H9 (cell line): ENCODE data around the gene EPHX1. TPM values are rescaled to one million over a fixed set of nuclear protein-coding genes. Genes with fewer than 3 reads are reported as not detected.

Experiments
- DNase-seq: peaks from one replicate; pipeline ENCODE4 v3.0.0-alpha.2; 2017
- H2AFZ ChIP-seq: one replicate; pipeline ENCODE4 v1.6.1; 2013; ENCODE audit warnings: mild to moderate bottlenecking, low read length, control low read depth, moderate library complexity
- H2AK5ac ChIP-seq: 2 replicates; pipeline ENCODE4 v1.6.1; 2013; ENCODE audit warnings: low read length, control low read depth, mixed read lengths; ENCODE audit not compliant: insufficient read length
- H2BK120ac ChIP-seq: one replicate; pipeline ENCODE4 v1.6.1; 2013; ENCODE audit warnings: low read depth, mild to moderate bottlenecking, low read length, control low read depth, inconsistent platforms; ENCODE audit not compliant: poor library complexity, severe bottlenecking
- H2BK12ac ChIP-seq: 2 replicates; pipeline ENCODE4 v1.6.1; 2013; ENCODE audit warnings: low read length, control low read depth, mixed read lengths, low read depth; ENCODE audit not compliant: insufficient read length
- H2BK15ac ChIP-seq: 2 replicates; pipeline ENCODE4 v1.6.1; 2013; ENCODE audit warnings: low read depth, low read length, control low read depth
- H2BK20ac ChIP-seq: one replicate; pipeline ENCODE4 v1.6.1; 2013; ENCODE audit warnings: low read depth, mild to moderate bottlenecking, low read length, control low read depth, inconsistent platforms; ENCODE audit not compliant: poor library complexity, severe bottlenecking
- H2BK5ac ChIP-seq: 2 replicates; pipeline ENCODE4 v1.6.1; 2013; ENCODE audit warnings: low read length, control low read depth, mixed read lengths; ENCODE audit not compliant: insufficient read length
- H3K14ac ChIP-seq: 2 replicates; pipeline ENCODE4 v1.6.1; 2013; ENCODE audit warnings: low read length, control low read depth; ENCODE audit not compliant: insufficient read depth
- H3K18ac ChIP-seq: 2 replicates; pipeline ENCODE4 v1.6.1; 2013; ENCODE audit warnings: low read depth, mild to moderate bottlenecking, mixed read lengths, low read length, control low read depth; ENCODE audit not compliant: insufficient read length
- H3K23ac ChIP-seq: 2 replicates; pipeline ENCODE4 v1.6.1; 2013; ENCODE audit warnings: low read length, control low read depth, mixed read lengths, low read depth; ENCODE audit not compliant: insufficient read length
- H3K23me2 ChIP-seq: 2 replicates; pipeline ENCODE4 v1.6.1; 2013; ENCODE audit warnings: low read depth, mild to moderate bottlenecking, mixed read lengths, low read length, control low read depth; ENCODE audit not compliant: insufficient read length, poor library complexity, severe bottlenecking
- H3K27ac ChIP-seq: 2 replicates; pipeline ENCODE4 v1.5.1; 2013; ENCODE audit warnings: low read length, control low read depth, mixed read lengths, low read depth; ENCODE audit not compliant: insufficient read length
- H3K27me3 ChIP-seq: 2 replicates; pipeline ENCODE4 v1.6.1; 2013; ENCODE audit warnings: low read length, control low read depth, inconsistent platforms; ENCODE audit not compliant: insufficient read depth
- H3K4ac ChIP-seq: 2 replicates; pipeline ENCODE4 v1.6.1; 2013; ENCODE audit warnings: low read depth, mild to moderate bottlenecking, control low read depth, inconsistent platforms, low read length, moderate library complexity
- H3K4me1 ChIP-seq: 2 replicates; pipeline ENCODE4 v1.6.1; 2013; ENCODE audit warnings: low read length, control low read depth, inconsistent platforms; ENCODE audit not compliant: insufficient read depth
- H3K4me2 ChIP-seq: 2 replicates; pipeline ENCODE4 v1.6.1; 2013; ENCODE audit warnings: low read length, control low read depth, mixed read lengths; ENCODE audit not compliant: insufficient read length, insufficient read depth
- H3K56ac ChIP-seq: 2 replicates; pipeline ENCODE4 v1.6.1; 2013; ENCODE audit warnings: low read depth, mild to moderate bottlenecking, mixed read lengths, low read length, control low read depth; ENCODE audit not compliant: insufficient read length
- H3K79me1 ChIP-seq: 2 replicates; pipeline ENCODE4 v1.6.1; 2013; ENCODE audit warnings: low read depth, mild to moderate bottlenecking, moderate library complexity, low read length, control low read depth, inconsistent platforms; ENCODE audit not compliant: insufficient read depth, poor library complexity, severe bottlenecking
- H3K79me2 ChIP-seq: 2 replicates; pipeline ENCODE4 v1.6.1; 2013; ENCODE audit warnings: low read length, control low read depth, inconsistent platforms; ENCODE audit not compliant: insufficient read depth
- H3K9ac ChIP-seq: 2 replicates; pipeline ENCODE4 v1.6.1; 2013; ENCODE audit warnings: low read length, control low read depth, mixed read lengths; ENCODE audit not compliant: insufficient read length; ENCODE audit errors: extremely low read depth
- H3K9me3 ChIP-seq: one replicate; pipeline ENCODE4 v1.6.1; 2013; ENCODE audit warnings: low read depth, low read length, inconsistent platforms; ENCODE audit not compliant: control insufficient read depth
- H3T11ph ChIP-seq: one replicate; pipeline ENCODE4 v1.6.1; 2013; ENCODE audit warnings: mild to moderate bottlenecking, low read length, control low read depth, inconsistent platforms
- H4K20me1 ChIP-seq: one replicate; pipeline ENCODE4 v1.6.1; 2013; ENCODE audit not compliant: control insufficient read depth, insufficient read length, insufficient read depth
- H4K5ac ChIP-seq: 2 replicates; pipeline ENCODE4 v1.6.1; 2013; ENCODE audit warnings: low read depth, mild to moderate bottlenecking, mixed read lengths, low read length, control low read depth; ENCODE audit not compliant: insufficient read length
- H4K8ac ChIP-seq: replicated peaks from 2 replicates; pipeline ENCODE4 v1.6.1; 2013; ENCODE audit warnings: low read length, control low read depth, mixed read lengths, low read depth; ENCODE audit not compliant: insufficient read length
- H4K91ac ChIP-seq: 2 replicates; pipeline ENCODE4 v1.6.1; 2013; ENCODE audit warnings: low read depth, mild to moderate bottlenecking, moderate library complexity, mixed read lengths, low read length, control low read depth; ENCODE audit not compliant: insufficient read length
- H3K27ac Mint-ChIP-seq, 3 experiments: 2 replicates in 2 of 3; 3 replicates in 1 of 3; pipeline ENCODE4 v1.8.0; 2020 to 2021; ENCODE audit warnings: mixed read lengths in 3 of 3, mild to moderate bottlenecking in 1 of 3, moderate library complexity in 1 of 3
- H3K27me3 Mint-ChIP-seq: 2 replicates; pipeline ENCODE4 v1.8.0; 2021; ENCODE audit warnings: low read depth, mild to moderate bottlenecking, moderate library complexity, mixed read lengths
- H3K36me3 Mint-ChIP-seq, 3 experiments: 2 replicates in 2 of 3; 3 replicates in 1 of 3; pipeline ENCODE4 v1.8.0; 2020 to 2021; ENCODE audit warnings: low read depth in 3 of 3, mixed read lengths in 3 of 3; ENCODE audit not compliant: insufficient read depth in 1 of 3
- H3K4me1 Mint-ChIP-seq, 2 experiments: 2 replicates each; pipeline ENCODE4 v1.8.0; 2020; ENCODE audit warnings: mixed read lengths in 2 of 2
- H3K4me3 Mint-ChIP-seq, 2 experiments: 2 replicates in 1 of 2; 3 replicates in 1 of 2; pipeline ENCODE4 v1.8.0; 2020 to 2021; ENCODE audit warnings: mild to moderate bottlenecking in 2 of 2, mixed read lengths in 2 of 2, moderate library complexity in 1 of 2
- H3K9me3 Mint-ChIP-seq, 2 experiments: 2 replicates in 1 of 2; 3 replicates in 1 of 2; pipeline ENCODE4 v1.8.0; 2020; ENCODE audit warnings: mild to moderate bottlenecking in 2 of 2, mixed read lengths in 2 of 2, moderate library complexity in 1 of 2
- WGBS: extraction: QIAGEN DNeasy Blood & Tissue Kit; methylation state at CpG from one replicate; pipeline ENCODE4 v1.1.7; 2013; ENCODE audit warnings: missing lambda C conversion rate, low lambda C conversion rate, mixed read lengths; ENCODE audit not compliant: insufficient read length; ENCODE audit errors: extremely low coverage; 5-methylcytosine and 5-hydroxymethylcytosine counted together
- total RNA-seq: library from RNA; stranded (reverse); gene quantifications from 2 replicates; pipeline ENCODE4 v1.2.1, GENCODE V29; 2021
- TF ChIP-seq, protein P1 (sequence below): fragments of 200-600 bp; sonication (generic); conservative IDR thresholded peaks from 3 replicates; pipeline ENCODE4 v1.8.0; 2021; ENCODE audit warnings: antibody characterized with exemption, mild to moderate bottlenecking

EPHX1 gene
- total RNA-seq, 1 experiment from 2014 or later = 40.6 TPM

DNA sequence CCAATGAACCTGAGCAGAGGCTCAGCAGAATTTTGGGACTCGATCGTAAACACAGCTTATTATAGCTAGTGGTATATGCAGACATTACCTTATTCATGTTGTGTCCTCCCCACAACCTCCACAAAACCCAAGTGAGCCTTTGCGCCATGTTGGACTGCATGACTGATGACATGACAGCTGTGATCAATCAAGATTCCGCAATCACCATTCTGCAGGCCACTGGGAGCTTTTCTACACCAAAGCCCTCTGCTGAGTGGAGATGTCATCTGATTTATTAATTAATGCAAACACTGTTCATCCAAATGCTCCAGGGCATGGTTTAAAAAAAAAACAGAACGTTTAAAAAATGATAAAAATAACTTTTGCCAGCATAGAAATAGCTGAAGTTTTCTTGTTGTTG, 40.2 kb upstream of the EPHX1 start:
- Histone ChIP-seq H4K8ac (no peak overlapping the region), H3K27me3 (no peaks in the 10 kb centered on the region), H2BK15ac (no peak overlapping the region), H4K91ac (no peak overlapping the region), H2BK120ac (no peak overlapping the region), H3K4ac (no peak overlapping the region), H3K56ac (no peak overlapping the region), H2BK5ac (no peak overlapping the region), H3K9me3 (no peaks in the 10 kb centered on the region), H3K4me1 (peaks cover 14% of the 10 kb centered on the region), H3T11ph (no peak overlapping the region), H3K27ac (no peak overlapping the region), H2AFZ (no peak overlapping the region), H3K14ac (no peak overlapping the region), H2BK20ac (no peak overlapping the region), H3K79me2 (no peaks in the 10 kb centered on the region), H2BK12ac (no peak overlapping the region), H4K20me1 (no peaks in the 10 kb centered on the region), H3K23me2 (no peaks in the 10 kb centered on the region), H2AK5ac (no peak overlapping the region), H3K4me2 (no peak overlapping the region), H3K79me1 (no peaks in the 10 kb centered on the region), H3K18ac (no peak overlapping the region), H4K5ac (no peak overlapping the region), H3K23ac (no peak overlapping the region), H3K9ac (no peak overlapping the region)
- Mint-ChIP-seq H3K9me3 (no peaks in the 10 kb centered on the region), H3K27ac (no peak overlapping the region), H3K4me3 (no peak overlapping the region), H3K4me1 (peaks cover 51 to 52% of the 10 kb centered on the region in 2 experiments), H3K27me3 (peaks cover 4% of the 10 kb centered on the region; the same call in 1 of the 2 replicates), H3K36me3 (no peaks in the 10 kb centered on the region)
- no CpG with 5 or more reads among the region's 5 CpGs for WGBS
- TF ChIP-seq, protein P1, sequence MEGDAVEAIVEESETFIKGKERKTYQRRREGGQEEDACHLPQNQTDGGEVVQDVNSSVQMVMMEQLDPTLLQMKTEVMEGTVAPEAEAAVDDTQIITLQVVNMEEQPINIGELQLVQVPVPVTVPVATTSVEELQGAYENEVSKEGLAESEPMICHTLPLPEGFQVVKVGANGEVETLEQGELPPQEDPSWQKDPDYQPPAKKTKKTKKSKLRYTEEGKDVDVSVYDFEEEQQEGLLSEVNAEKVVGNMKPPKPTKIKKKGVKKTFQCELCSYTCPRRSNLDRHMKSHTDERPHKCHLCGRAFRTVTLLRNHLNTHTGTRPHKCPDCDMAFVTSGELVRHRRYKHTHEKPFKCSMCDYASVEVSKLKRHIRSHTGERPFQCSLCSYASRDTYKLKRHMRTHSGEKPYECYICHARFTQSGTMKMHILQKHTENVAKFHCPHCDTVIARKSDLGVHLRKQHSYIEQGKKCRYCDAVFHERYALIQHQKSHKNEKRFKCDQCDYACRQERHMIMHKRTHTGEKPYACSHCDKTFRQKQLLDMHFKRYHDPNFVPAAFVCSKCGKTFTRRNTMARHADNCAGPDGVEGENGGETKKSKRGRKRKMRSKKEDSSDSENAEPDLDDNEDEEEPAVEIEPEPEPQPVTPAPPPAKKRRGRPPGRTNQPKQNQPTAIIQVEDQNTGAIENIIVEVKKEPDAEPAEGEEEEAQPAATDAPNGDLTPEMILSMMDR = no peak
- no peak for DNase-seq
